ENCODE results near the gene IL2RG.
A peak's percentile ranks its signal among the peaks of the same experiment; 100 is the strongest.

IL2RG gene

DNA sequence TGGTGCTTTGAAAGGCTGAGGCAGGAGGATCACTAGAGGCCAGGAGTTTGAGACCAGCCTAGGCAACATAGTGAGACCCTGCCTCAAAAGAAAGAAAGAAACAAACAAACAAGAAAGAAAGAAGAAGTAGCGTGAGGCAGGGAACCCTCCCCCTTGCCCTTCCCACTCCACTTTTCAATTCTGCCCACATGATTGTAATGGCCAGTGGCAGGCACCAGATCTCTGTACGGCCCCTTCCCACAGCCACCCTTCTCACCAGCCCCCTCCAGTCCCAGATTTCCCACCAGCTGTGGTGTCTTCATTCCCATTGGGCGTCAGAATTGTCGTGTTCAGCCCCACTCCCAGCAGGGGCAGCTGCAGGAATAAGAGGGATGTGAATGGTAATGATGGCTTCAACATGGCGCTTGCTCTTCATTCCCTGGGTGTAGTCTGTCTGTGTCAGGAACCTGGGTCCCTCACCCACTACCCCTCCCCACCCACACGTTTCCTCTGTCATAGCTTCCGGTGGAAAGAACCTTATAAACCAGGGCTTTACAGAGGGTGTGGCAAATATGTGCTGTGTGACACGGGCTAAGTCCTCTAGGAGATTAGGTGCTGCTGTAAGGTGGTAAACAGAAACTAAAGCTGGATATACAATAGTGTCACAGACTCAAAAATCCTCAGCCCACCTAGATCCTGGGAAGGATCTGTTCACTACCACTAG, at the start of gene IL2RG:
IL2RG (minus strand) TSS at position 437 of the 703 bp plus-strand sequence; CDS start at position 399, 38 bp downstream.
- ATAC-seq, result peak; percentile 95 to 97

GRCh38 chrX:71160475-71160874, 49.1 kb upstream of the IL2RG start:
- ATAC-seq, result no peak

DNA sequence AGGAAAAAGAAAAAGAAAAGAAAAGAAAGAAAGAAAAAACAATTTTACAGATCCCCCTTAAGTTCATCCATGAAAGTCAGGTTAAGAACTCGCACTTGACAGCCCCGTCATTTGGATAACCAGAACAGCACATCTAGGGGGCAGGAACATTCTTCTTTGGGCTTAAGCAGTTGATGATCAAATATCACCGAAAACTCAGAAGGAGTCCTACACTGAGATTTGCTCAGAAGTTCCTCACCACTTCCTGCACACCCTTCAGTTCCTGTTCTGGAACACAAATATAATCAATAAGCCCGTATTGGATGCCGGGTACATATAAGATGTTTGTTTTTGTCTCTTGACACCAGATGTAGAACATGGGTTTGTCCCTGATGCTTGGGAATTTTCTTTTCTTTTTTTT, 48.0 kb upstream of the IL2RG start:
- ATAC-seq, result no peak

- ATAC-seq, result no peak
These were observed 47.2 kb upstream of the IL2RG start for GRCh38 chrX:71158603-71159002.

DNA sequence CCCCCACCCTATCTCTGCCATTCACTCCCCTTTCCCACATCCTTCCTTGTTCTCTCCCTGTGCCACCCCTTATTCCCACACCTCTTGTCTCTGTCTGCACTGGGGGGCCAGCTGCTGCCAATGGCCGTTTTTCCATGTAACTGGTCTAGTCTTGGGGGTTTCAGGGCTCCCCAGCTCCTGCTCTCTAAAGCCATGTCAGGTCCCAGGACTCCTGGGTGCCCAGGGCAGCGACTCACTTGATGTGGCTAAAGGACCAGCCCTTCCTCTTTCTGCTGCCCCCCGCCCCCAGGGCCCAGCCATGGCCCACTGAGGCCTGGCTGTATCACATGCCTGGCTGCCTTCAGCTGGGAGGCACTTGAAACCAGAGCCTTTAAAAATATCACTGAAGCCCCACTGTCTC, 43.3 kb upstream of the IL2RG start:
- ATAC-seq, result no peak

DNA sequence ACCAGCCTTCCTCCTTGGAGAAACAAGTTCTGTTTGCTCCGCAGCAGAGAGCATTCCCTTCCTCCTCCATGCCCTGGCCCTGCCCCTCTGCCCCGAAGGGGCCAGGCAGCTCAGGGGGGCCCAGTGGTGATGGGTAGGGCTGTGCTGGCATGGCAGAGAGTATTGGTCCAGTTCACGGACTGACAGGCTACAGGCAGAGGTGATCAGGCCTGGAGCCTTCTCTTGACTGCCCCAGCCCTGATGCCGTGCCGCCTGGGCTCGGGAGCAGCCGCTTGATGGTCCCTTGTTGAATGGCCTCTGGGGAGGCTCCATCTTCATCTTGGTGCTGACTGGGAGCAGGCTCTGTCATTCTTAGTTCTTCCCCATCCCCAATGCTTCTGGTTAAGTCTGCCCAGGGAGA, 42.8 kb upstream of the IL2RG start:
- ATAC-seq, result no peak

- ATAC-seq, result no peak
These were observed 40.0 kb upstream of the IL2RG start for GRCh38 chrX:71151366-71151765.

- no peak for ATAC-seq
These were observed 36.9 kb upstream of the IL2RG start for GRCh38 chrX:71148278-71148663.

DNA sequence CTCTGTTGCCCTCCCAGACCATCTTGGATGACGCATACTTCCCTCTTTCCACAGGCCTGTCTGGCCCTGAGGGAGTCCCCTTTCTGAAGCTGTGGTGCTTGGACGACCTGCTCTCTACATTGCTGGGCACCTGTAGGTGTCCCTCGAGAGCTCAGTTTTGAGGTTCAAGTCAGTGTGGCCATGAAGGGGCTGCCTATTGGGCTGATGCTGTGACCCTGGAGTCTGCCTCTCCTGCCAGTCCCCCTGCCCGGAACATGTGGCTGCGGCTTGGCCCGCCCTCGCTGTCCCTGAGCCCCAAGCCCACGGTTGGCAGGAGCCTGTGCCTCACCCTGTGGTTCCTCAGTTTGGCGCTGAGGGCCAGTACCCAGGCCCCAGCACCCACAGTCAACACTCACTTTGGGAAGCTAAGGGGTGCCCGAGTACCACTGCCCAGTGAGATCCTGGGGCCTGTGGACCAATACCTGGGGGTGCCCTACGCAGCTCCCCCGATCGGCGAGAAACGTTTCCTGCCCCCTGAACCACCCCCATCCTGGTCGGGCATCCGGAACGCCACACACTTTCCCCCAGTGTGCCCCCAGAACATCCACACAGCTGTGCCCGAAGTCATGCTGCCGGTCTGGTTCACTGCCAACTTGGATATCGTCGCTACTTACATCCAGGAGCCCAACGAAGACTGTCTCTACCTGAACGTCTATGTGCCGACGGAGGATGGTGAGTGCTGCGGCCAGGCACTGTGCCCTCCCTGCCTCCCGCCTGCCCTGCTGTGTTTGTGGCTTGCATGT, 36.3 kb upstream of the IL2RG start:
- no peak for ATAC-seq

- ATAC-seq, result no peak
These were observed 33.3 kb upstream of the IL2RG start, which contains the start of gene NLGN3 for GRCh38 chrX:71144651-71145050. Gene NLGN3, plus strand, starts transcription at chrX:71144841. Its CDS starts 2,909 bp downstream, at chrX:71147750.

DNA sequence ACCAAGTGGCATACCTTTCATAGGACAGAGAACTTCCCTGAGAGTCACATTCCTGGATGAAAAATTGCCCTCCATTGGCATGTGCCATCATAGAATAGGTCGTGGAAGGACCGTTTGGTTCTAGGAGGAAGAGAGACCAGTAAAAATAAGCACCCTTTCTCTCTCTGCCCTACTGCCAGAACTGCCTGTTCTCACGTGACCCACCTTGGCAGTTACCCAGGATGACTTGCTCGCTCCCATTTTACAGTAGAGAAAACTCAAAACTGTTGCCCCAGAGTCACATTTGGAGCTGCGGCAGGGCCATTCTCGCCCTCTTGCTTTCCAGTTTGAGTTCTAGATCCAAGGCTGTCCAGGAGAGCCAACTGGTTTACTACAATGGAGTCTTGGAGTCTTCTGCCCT, 32.1 kb upstream of the IL2RG start:
- no peak for ATAC-seq

DNA sequence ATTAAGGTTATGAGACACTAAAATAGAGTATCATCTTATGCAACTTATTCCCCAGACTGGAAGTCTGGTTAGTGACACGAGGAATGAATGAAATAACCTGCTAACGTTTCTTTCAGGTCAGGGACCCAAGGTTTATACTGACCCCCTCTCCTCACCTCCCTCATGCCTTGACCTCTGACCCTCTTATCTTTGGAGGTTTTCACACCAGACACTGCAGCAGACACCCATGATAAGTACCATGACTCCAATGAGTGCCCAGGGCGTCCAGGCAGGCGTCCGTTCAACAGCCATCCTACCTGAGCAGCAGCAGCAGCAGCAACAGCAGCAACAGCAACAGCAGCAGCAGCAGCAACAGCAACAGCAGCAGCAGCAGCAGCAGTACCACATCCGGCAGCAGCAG, 29.1 kb upstream of the IL2RG start:
- no peak for ATAC-seq

- ATAC-seq, result no peak
These were observed 20.1 kb upstream of the IL2RG start for GRCh38 chrX:71131510-71131909.

- peak; percentile 81 to 82 for ATAC-seq
These were observed 17.8 kb upstream of the IL2RG start for GRCh38 chrX:71128915-71129765.

DNA sequence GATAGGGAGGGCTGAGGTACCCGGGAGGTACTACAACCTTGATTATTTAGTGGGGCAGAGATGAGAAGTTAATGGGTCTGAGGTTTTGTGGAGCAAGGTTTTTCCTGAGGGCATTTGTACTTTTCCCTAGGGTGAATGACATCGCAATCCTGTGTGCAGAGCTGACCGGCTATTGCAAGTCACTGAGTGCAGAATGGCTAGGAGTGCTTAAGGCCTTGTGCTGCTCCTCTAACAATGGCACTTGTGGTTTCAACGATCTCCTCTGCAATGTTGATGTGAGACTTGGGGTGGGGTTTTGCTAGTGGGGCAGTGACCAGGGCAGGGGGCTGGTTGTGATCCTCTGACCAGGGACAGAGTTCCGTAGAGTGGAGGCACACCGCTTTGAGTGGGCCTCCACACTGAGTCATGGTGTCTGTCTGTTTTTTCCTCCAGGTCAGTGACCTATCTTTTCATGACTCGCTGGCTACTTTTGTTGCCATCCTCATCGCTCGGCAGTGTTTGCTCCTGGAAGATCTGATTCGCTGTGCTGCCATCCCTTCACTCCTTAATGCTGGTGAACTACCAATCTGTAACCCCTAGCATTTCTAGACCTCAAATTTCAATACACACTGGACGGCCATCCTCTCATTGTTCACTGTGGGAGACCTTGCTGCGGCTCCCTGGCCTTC, 16.9 kb upstream of the IL2RG start:
- no peak for ATAC-seq

GRCh38 chrX:71118985-71119535, 7.7 kb upstream of the IL2RG start:
- peak in 1 of 2 donors; percentile 10 for ATAC-seq

DNA sequence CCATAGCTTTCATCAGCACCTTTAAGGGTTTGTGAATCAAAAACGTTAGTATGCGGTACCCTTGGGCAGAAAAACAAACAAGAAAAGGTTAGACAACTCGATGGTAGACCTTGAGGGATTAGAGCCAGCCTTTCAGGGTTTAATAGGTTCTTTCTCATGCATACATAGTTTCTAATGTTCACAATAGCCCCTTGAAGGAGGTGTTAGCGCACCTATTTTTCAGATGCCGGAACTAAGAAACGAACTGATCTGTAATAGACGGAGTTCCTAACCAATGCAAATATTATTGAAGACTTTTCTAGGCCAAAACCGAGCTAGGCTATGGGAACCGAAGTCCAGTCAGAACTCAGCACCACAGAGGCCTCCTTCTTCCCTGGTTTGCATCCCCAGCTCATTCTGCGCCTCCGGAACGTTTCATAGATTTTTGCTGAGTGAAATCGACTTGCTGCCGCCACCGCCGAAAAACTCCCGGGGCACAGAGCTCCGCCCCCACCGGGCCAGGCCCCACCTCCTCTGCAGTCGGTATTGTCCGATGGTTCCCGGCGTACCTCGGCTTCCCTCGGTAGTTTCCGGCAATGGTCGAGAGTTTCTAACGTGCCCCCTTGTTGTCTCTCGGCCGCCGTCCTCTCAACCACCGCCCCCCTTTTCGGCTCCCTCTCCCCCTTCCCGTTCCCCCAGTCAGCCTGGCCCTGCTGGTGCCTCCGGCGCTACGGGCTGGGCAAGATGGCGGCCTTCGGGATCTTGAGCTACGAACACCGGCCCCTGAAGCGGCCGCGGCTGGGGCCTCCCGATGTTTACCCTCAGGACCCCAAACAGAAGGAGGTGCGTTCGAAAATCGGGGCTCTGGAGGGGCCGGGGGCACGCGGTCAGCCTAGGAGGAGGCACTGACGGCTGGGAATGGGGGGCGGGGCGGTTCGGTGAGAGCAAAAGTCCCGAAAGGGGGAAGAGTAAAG, 6.9 kb upstream of the IL2RG start, which contains the start of gene MED12:
MED12 (plus strand) TSS at position 565 of the 953 bp plus-strand sequence; CDS start at position 724, 159 bp downstream.
- peak; percentile 90 to 92 for ATAC-seq

DNA sequence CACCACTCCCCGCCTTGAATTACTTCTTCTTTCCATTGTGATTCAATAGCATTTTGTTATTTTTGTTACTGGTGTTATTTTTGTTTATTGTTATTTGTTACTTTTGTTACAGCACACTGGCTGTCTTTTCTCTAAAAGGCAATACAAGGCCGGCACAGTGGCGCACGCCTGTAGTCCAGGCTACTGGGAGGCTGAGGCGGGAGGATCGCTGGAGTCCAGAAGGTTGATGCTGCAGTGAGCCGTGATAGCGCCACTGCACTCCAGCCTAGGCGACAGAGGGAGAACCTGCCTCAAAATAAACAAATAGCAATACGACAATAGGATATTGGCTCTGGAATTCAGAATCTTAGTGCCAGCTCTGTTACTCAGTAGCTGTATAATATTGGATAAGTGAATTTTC, 6.0 kb upstream of the IL2RG start:
- no peak for ATAC-seq

GRCh38 chrX:71111921-71112431, 599 bp upstream of the IL2RG start:
- ATAC-seq, result peak; percentile 19 to 36

- ATAC-seq, result no peak
These were observed 2.3 kb downstream of the IL2RG start for GRCh38 chrX:71109051-71109450.
